ENCODE measurements around the gene CD52. TPM values are rescaled to one million over a fixed set of nuclear protein-coding genes. Genes with fewer than 3 reads are reported as not detected.

CD52 gene
- total RNA-seq, 2 experiments from 2014 or later, result 324 to 344 TPM

DNA sequence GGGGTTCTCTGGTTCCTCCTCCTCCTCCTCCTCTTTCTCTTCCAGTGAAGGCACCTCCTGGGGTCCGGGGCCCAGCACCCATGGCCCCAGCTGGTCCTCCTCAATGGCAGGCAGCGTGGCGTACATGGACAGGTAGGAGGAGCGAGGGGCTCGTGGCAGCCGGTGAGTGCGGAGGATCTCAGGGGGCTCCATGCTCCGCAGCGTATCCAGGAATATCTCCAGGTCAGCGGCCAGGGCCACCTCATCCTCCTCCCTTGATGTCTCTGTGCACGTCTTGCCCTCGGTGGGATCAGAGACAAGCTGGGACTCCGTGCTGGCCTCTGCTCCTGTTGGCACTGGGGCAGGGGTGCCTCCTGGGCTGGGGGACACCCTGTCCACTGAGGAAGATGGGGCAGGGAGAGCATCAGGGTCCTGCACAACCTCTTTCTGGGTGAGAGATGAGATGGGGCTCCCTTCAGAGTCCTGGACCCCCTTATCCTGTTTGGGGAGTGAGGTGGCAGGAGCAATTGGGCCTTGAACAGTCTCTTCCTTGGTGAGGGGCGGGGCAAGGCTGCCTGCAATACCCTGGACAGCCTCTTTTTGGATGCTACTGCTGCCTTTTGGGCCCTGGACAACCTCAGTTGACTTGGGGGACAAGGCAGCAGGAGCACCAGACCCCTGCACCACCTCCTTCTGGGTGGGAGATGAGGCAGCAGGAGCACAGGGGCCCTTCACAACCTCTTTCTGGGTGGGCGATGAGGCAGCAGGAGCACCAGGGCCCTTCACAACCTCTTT, 26.6 kb downstream of the CD52 start:
- Mint-ChIP-seq H3K4me1 (ENCODE audit: low read depth) (no peaks in the 10 kb centered on the region), H3K36me3 (ENCODE audit: low read depth) (no peaks in the 10 kb centered on the region), H3K27me3 (no peaks in the 10 kb centered on the region), H3K9me3 (no peaks in the 10 kb centered on the region), H3K4me3 (no peak overlapping the region), H3K27ac (no peak overlapping the region)
- no peak for ATAC-seq
- intact Hi-C loops (cut with micrococcal nuclease), result no loop called here
- ChIA-PET POLR2A (interaction anchor here (0.8 kb wide), 1 partner anchor 10 kb away, joined by 5 read pairs; the partner anchor contains the start of gene CRYBG2), CTCF (interaction anchor here (1.3 kb wide), 1 partner anchor 73 kb away, joined by 3 read pairs; no protein-coding TSS in a partner anchor)
- DNase-seq, result no peak
- TF ChIP-seq, protein P1, sequence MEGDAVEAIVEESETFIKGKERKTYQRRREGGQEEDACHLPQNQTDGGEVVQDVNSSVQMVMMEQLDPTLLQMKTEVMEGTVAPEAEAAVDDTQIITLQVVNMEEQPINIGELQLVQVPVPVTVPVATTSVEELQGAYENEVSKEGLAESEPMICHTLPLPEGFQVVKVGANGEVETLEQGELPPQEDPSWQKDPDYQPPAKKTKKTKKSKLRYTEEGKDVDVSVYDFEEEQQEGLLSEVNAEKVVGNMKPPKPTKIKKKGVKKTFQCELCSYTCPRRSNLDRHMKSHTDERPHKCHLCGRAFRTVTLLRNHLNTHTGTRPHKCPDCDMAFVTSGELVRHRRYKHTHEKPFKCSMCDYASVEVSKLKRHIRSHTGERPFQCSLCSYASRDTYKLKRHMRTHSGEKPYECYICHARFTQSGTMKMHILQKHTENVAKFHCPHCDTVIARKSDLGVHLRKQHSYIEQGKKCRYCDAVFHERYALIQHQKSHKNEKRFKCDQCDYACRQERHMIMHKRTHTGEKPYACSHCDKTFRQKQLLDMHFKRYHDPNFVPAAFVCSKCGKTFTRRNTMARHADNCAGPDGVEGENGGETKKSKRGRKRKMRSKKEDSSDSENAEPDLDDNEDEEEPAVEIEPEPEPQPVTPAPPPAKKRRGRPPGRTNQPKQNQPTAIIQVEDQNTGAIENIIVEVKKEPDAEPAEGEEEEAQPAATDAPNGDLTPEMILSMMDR (IDR thresholded peaks at IDR 0.05), result no peak

DNA sequence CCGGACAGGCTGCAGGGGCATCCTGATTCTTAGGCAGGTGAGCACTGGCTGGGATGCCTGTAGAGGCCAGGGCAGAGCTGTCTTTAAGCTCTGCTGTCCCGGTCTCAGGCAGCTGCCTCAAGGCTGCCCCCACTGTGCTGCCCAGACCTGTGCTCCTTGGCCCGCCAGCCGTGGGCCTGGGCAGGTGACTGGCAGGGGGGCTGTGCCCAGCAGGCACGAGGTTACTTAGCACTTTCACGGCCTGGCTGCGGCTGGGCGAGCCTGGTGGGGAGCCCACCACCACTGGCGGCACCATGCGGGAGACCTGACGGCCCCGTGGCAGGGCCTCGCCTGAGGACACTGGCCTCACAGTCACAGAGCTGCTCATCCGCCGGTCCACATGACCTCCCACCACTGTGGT, 28.0 kb downstream of the CD52 start:
- H3K4me1 Mint-ChIP-seq (ENCODE audit: low read depth), result no peaks in the 10 kb centered on the region
- H3K27ac Mint-ChIP-seq, result no peak overlapping the region
- no peaks in the 10 kb centered on the region for H3K9me3 Mint-ChIP-seq
- POLR2A ChIA-PET, result no interaction called here
- DNase-seq (no peak), ATAC-seq (no peak)
- no peaks in the 10 kb centered on the region for H3K36me3 Mint-ChIP-seq (ENCODE audit: low read depth)
- H3K4me3 Mint-ChIP-seq, result no peak overlapping the region
- TF ChIP-seq, protein P1 (IDR thresholded peaks at IDR 0.05), result no peak
- CTCF ChIA-PET, result interaction anchor here (0.6 to 4.0 kb wide), 4 partner anchors 10 to 71 kb away, joined by 3 to 19 read pairs (median 8); no protein-coding TSS in a partner anchor
- intact Hi-C loops (cut with micrococcal nuclease), result no loop called here
- no peaks in the 10 kb centered on the region for H3K27me3 Mint-ChIP-seq

DNA sequence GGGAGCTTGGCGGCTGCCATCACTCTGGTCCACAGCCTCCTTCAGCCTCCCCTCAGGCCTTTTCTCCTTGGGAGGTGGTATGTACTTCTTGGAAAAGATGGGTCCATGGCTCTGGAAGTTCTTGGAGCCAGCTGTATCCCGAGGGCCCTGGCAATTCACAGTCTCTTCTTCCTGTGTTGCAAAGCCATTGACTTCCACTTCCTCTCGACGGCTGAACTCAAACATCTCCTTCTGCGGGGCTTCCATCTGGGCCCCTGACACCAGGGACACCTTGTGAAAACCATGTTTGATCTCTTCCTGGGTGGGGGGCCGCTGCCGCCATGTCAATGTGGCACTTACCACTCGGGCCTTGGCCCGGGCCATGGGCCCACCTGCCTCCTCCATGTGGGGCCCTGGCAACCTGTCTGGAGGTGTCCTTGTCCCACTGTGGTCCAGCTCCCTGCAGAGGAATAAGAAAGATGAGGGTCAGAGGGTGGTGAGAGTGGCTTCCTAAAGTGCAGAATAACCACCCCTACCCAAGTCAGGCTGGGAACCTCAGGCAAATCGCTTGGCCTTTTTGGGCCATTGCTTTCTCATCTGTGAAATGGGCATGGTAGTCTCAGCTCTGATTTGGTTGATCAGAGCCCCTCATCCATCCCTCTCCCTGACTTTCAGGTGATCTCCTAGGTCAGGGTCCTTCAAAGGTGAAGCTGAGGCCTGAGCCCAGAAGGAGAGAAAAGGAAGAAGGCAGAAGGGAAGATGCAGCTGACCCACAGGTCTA, 28.7 kb downstream of the CD52 start:
- no peak overlapping the region for H3K4me3 Mint-ChIP-seq
- no peaks in the 10 kb centered on the region for H3K4me1 Mint-ChIP-seq (ENCODE audit: low read depth)
- TF ChIP-seq, protein P1 (IDR thresholded peaks at IDR 0.05), result no peak
- DNase-seq, result no peak
- H3K27me3 Mint-ChIP-seq, result no peaks in the 10 kb centered on the region
- no peaks in the 10 kb centered on the region for H3K36me3 Mint-ChIP-seq (ENCODE audit: low read depth)
- intact Hi-C loops (cut with micrococcal nuclease), result no loop called here
- POLR2A ChIA-PET, result interaction anchor here (0.6 to 1.3 kb wide), 4 partner anchors 12 to 668 kb away, joined by 3 to 5 read pairs (median 4); partner anchors contain the start of gene DHDDS
- no peak for ATAC-seq
- CTCF ChIA-PET, result interaction anchor here (0.6 to 4.0 kb wide), 6 partner anchors 11 to 70 kb away, joined by 3 to 19 read pairs (median 3); no protein-coding TSS in a partner anchor
- H3K27ac Mint-ChIP-seq, result no peak overlapping the region
- no peaks in the 10 kb centered on the region for H3K9me3 Mint-ChIP-seq

DNA sequence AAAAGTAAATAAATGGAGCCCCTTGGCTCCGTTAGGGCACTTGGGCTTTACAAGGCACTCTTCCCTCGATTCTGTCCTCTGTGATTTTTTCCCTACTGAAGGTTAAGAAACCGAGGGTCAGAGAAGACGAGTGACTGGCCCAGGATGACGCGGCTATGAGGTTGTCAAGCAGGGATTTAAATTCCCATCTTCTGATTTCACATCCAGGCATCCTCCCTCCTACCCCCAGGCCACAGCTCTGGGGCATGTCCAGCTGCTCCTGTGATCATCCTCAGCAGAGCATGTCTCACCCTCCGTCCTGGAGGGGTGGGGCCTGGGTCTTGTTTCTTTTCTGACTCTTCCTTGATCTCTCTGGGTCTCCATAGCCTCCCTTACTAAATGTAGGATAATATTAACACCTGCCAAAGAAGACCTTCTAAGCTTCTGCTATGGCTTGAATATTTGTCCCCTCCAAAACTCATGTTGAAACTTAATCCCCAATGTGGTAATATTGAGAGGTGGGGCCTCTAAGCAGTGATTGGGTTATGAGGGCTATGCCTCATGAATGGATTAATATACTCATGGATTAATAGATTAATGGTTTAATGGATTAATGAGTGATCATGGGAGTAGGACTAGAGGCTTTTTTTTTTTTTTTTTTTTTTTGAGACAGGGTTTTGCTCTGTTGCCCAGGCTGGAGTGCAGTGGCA, 31.6 kb downstream of the CD52 start:
- Mint-ChIP-seq H3K27me3 (no peaks in the 10 kb centered on the region), H3K4me3 (no peak overlapping the region), H3K36me3 (ENCODE audit: low read depth) (no peaks in the 10 kb centered on the region), H3K9me3 (no peaks in the 10 kb centered on the region), H3K27ac (no peak overlapping the region), H3K4me1 (ENCODE audit: low read depth) (no peaks in the 10 kb centered on the region)
- intact Hi-C loops (cut with micrococcal nuclease), result no loop called here
- ChIA-PET CTCF (interaction anchor here (2.3 to 4.0 kb wide), 3 partner anchors 9 to 67 kb away, joined by 6 to 19 read pairs (median 12); no protein-coding TSS in a partner anchor), POLR2A (interaction anchor here (0.6 kb wide), 1 partner anchor 21 kb away, joined by 4 read pairs; no protein-coding TSS in a partner anchor)
- ATAC-seq, result no peak
- TF ChIP-seq, protein P1 (IDR thresholded peaks at IDR 0.05), result no peak
- DNase-seq, result no peak
